ENCODE data around the gene CEP41. TPM values are rescaled to one million over a fixed set of nuclear protein-coding genes. Genes with fewer than 3 reads are reported as not detected.

CEP41 gene
- total and polyA plus RNA-seq, 2 experiments from 2014 or later = 5.5 to 17.2 TPM

- TF ChIP-seq EZH2phosphoT487 (IDR thresholded peaks at IDR 0.05; ENCODE audit: low read depth, severe bottlenecking, unreplicated experiment) = no peak
- TF ChIP-seq EZH2 (IDR thresholded peaks at IDR 0.05; ENCODE audit: borderline replicate concordance) = no peak
- no peak for TF ChIP-seq CTCF (IDR thresholded peaks at IDR 0.05; ENCODE audit: poor library complexity)
- Histone ChIP-seq H3K9me2 (replicated peaks; ENCODE audit: insufficient read depth) (no peaks in the 10 kb centered on the region), H4K20me1 (ENCODE audit: insufficient read depth, poor library complexity, severe bottlenecking) (no peaks in the 10 kb centered on the region), H3K36me3 (replicated peaks; ENCODE audit: insufficient read depth, low read depth) (no peaks in the 10 kb centered on the region), H3K79me2 (no peaks in the 10 kb centered on the region), H3K27ac (no peak overlapping the region), H3K4me2 (no peak overlapping the region), H3K9me3 (ENCODE audit: low read depth) (no peaks in the 10 kb centered on the region), H3K4me1 (ENCODE audit: insufficient read depth) (peaks cover 3% of the 10 kb centered on the region), H3K4me3 (no peak overlapping the region), H2AFZ (no peak overlapping the region), H3K27me3 (no peaks in the 10 kb centered on the region)
- WGBS (ENCODE audit: low lambda C conversion rate, missing lambda C conversion rate) = 94% methylated on average over 3 of the region's 3 CpGs
- DNase-seq (ENCODE audit: low spot score) = no peak
Observed at GRCh38 chr7:130386876-130387275, 53.9 kb downstream of the CEP41 start.

- Histone ChIP-seq H3K4me1 (ENCODE audit: insufficient read depth) (no peaks in the 10 kb centered on the region), H3K9me2 (replicated peaks; ENCODE audit: insufficient read depth) (no peaks in the 10 kb centered on the region), H3K27me3 (no peaks in the 10 kb centered on the region), H3K9me3 (ENCODE audit: low read depth) (no peaks in the 10 kb centered on the region), H4K20me1 (ENCODE audit: insufficient read depth, poor library complexity, severe bottlenecking) (no peaks in the 10 kb centered on the region), H2AFZ (no peak overlapping the region), H3K4me2 (no peak overlapping the region), H3K27ac (no peak overlapping the region), H3K79me2 (no peaks in the 10 kb centered on the region), H3K4me3 (no peak overlapping the region), H3K36me3 (replicated peaks; ENCODE audit: insufficient read depth, low read depth) (no peaks in the 10 kb centered on the region)
- no peak for DNase-seq (ENCODE audit: low spot score)
- WGBS (ENCODE audit: low lambda C conversion rate, missing lambda C conversion rate) = 93% methylated on average over 6 of the region's 6 CpGs
- TF ChIP-seq CTCF (IDR thresholded peaks at IDR 0.05; ENCODE audit: poor library complexity) (no peak), EZH2 (IDR thresholded peaks at IDR 0.05; ENCODE audit: borderline replicate concordance) (no peak), EZH2phosphoT487 (IDR thresholded peaks at IDR 0.05; ENCODE audit: low read depth, severe bottlenecking, unreplicated experiment) (no peak)
Observed at GRCh38 chr7:130385600-130386066, 55.2 kb downstream of the CEP41 start.

- no peak overlapping the region for H3K4me3 ChIP-seq
- H3K9me2 ChIP-seq (replicated peaks; ENCODE audit: insufficient read depth) = no peaks in the 10 kb centered on the region
- H3K36me3 ChIP-seq (replicated peaks; ENCODE audit: insufficient read depth, low read depth) = no peaks in the 10 kb centered on the region
- H2AFZ ChIP-seq = no peak overlapping the region
- DNase-seq (ENCODE audit: low spot score) = no peak
- H3K27ac ChIP-seq = no peak overlapping the region
- no peaks in the 10 kb centered on the region for H3K27me3 ChIP-seq
- no peaks in the 10 kb centered on the region for H3K79me2 ChIP-seq
- no peaks in the 10 kb centered on the region for H3K9me3 ChIP-seq (ENCODE audit: low read depth)
- H3K4me1 ChIP-seq (ENCODE audit: insufficient read depth) = peaks cover 6% of the 10 kb centered on the region
- no peak overlapping the region for H3K4me2 ChIP-seq
- TF ChIP-seq EZH2phosphoT487 (IDR thresholded peaks at IDR 0.05; ENCODE audit: low read depth, severe bottlenecking, unreplicated experiment) = no peak
- TF ChIP-seq EZH2 (IDR thresholded peaks at IDR 0.05; ENCODE audit: borderline replicate concordance) = no peak
- no peak for TF ChIP-seq CTCF (IDR thresholded peaks at IDR 0.05; ENCODE audit: poor library complexity)
- H4K20me1 ChIP-seq (ENCODE audit: insufficient read depth, poor library complexity, severe bottlenecking) = no peaks in the 10 kb centered on the region
- WGBS (ENCODE audit: low lambda C conversion rate, missing lambda C conversion rate) = 95% methylated on average over 13 of the region's 13 CpGs
Observed at GRCh38 chr7:130384841-130385599, 55.8 kb downstream of the CEP41 start.

All from hepatocyte (in vitro differentiated cells).